Muscle layer of colon (tissue), 2 donors: ENCODE measurements around the gene TIMM21.

Source experiments
- H3K27ac ChIP-seq: one replicate; pipeline ENCODE4 v1.7.0; 2013; ENCODE audit warnings: low read depth, mild to moderate bottlenecking, low read length, moderate library complexity
- H3K27me3 ChIP-seq, 2 donors: one replicate each; pipeline ENCODE4 v1.7.0; 2013; ENCODE audit warnings: low read length in 2 of 2, mild to moderate bottlenecking in 2 of 2; ENCODE audit not compliant: insufficient read depth in 2 of 2, control insufficient read depth in 1 of 2
- H3K36me3 ChIP-seq: one replicate; pipeline ENCODE4 v1.7.0; 2013; ENCODE audit warnings: mild to moderate bottlenecking, low read length; ENCODE audit not compliant: insufficient read depth
- H3K4me1 ChIP-seq: one replicate; pipeline ENCODE4 v1.7.0; 2013; ENCODE audit warnings: mild to moderate bottlenecking, low read length; ENCODE audit not compliant: insufficient read depth
- H3K4me3 ChIP-seq, 2 donors: one replicate each; pipeline ENCODE4 v1.7.0; 2013; ENCODE audit warnings: low read length in 2 of 2, low read depth in 1 of 2, mild to moderate bottlenecking in 1 of 2, moderate library complexity in 1 of 2
- H3K9ac ChIP-seq: one replicate; pipeline ENCODE4 v1.7.0; 2013; ENCODE audit warnings: low read length
- H3K9me3 ChIP-seq: one replicate; pipeline ENCODE4 v1.7.0; 2013; ENCODE audit warnings: mild to moderate bottlenecking, low read length
- donor health status: abdominal sarcoma.
- donor health status: Adenocarcinoma of cecum.

TIMM21 gene

DNA sequence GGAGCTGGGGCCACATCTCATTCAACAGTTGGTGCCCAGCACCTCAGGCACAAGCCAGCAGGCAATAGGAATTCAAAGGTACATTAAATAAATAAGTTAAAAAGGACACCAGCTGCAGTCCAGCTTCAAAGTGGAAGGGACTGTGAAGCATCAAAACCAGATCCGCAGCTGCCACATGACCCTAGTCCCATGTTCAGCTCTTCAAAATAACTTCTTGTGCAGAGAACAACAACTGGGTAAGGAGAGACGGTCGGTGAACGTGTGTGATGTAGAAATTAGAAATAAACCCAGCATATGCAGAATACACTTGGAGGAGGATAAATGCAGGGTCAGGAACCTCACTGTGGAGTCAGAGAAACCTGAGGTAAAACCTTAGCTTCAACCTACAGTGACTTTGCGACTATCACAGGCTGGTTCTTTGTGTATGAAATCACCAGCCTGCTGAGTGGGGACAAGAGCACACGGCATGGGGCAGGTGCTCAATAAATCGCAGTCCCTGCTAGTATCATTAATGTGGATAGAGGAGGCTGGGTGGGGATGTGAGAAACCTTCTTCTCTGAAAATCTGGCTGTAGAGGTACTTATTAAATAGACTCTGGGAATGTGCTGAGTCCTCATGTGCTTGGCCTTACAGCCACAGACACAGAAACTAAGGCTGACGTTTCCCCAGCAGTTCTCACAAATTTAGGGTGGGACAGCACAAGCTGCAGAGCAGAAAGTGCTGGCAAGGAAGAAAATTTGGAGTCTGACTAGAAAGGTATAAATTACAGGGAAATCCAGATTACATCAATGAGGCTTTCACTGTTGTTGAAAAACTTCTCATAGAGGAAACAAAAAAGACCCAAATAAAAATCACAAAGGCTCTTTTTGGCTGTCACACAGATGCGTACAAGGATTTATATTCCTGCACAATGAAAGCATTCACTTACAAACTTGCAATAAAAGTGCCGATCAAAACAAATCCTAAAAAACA, 21.4 kb upstream of the TIMM21 start:
- Histone ChIP-seq H3K9me3 (no peaks in the 10 kb centered on the region), H3K4me3 (no peak overlapping the region), H3K27ac (no peak overlapping the region), H3K27me3 (no peaks in the 10 kb centered on the region), H3K9ac (no peak overlapping the region), H3K36me3 (no peaks in the 10 kb centered on the region), H3K4me1 (peaks cover 1% of the 10 kb centered on the region)

DNA sequence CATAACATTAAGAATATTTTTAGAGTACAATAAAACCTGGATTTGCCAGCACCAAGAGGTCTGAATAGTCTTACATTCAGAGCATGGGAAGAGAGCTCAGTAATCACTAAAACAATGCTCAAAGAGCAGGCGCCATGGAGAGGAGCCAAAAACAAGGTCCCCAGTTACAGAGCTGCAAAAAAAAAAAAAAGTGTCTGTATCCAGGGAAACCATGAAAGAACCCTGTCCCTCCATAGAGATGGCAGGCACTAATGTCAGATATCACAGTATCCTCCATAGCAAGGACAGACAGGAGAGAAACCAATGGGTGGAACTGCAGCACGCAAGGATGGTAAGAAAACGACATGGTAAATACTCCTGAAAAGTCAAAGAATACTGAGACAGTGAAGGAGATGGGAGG, 20.2 kb upstream of the TIMM21 start:
- no peaks in the 10 kb centered on the region for H3K36me3 ChIP-seq
- H3K9me3 ChIP-seq: no peaks in the 10 kb centered on the region
- H3K9ac ChIP-seq: no peak overlapping the region
- peaks cover 6% of the 10 kb centered on the region for H3K4me1 ChIP-seq
- H3K4me3 ChIP-seq: no peak overlapping the region
- H3K27me3 ChIP-seq: no peaks in the 10 kb centered on the region
- no peak overlapping the region for H3K27ac ChIP-seq

DNA sequence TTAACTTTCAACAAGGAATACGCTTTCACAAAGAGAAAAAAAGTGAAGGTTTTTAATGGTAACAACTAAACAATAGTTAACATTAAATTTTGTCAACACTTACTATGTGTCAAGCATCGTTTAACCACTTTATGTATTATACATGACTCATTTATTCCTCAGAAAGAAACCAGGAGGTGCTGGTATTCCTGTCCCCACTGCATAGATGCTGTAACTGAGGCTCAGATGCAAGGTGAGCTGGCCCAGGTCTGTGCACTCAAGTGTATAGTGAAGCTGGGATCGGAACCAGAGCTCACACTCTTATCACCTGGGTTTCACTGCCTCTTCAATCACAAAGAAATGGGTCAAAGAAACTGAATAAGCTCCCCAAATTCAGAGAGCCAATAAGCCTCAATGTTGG, 17.2 kb upstream of the TIMM21 start:
- no peak overlapping the region for H3K27ac ChIP-seq
- no peaks in the 10 kb centered on the region for H3K27me3 ChIP-seq
- H3K4me1 ChIP-seq: peaks cover 6% of the 10 kb centered on the region
- no peak overlapping the region for H3K4me3 ChIP-seq
- H3K36me3 ChIP-seq: no peaks in the 10 kb centered on the region
- H3K9me3 ChIP-seq: no peaks in the 10 kb centered on the region
- no peak overlapping the region for H3K9ac ChIP-seq

DNA sequence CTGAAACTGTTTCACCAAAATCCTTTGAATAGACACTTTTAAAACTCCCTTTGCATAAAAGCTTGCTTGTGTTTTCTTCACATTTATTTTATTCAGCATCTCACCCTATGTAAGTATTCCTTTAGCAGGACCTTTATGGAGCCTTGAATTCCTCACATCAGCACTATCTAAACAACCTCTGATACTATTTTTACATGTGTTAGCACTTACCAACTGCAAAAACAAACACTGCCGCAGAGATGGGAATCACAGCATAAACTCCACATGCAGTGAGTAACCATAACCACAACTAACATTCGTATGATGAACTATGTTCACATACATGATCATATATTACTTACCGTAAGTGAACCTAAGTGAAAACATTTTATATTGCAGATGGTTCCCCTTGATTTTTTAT, 16.1 kb upstream of the TIMM21 start:
- Histone ChIP-seq H3K4me1 (peaks cover 6% of the 10 kb centered on the region), H3K4me3 (no peak overlapping the region), H3K9me3 (no peaks in the 10 kb centered on the region), H3K9ac (no peak overlapping the region), H3K27ac (no peak overlapping the region), H3K36me3 (no peaks in the 10 kb centered on the region), H3K27me3 (no peaks in the 10 kb centered on the region)

DNA sequence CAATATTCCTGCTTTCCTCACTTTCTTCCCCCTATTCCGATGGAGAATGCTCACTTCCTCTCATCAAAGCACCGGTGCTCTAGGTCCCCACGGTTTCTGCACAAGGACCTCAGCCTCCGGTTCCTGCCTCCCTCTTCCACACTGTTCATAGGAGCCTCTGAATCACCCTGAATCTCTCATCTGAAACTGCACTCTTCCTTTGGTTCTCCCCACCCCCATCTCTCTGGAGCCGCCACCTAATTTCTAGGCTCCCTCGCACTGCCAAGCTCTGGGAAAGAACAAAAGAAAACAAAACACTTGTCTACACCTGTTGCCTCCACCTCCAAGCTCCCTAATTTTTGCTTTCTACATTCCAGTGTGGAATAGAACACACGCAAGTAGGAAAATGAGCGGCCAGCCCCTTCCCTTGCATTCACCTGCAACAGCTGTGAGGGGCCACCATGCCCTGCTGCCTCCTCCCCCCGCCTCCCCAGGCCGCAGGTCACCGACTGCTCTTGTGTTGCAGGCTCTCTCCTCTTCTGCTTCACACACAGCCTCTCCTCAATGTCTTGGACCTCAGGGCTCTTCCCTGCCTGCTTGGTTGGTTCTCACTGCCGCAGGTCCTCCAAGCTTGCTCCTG, 10.3 kb upstream of the TIMM21 start:
- H3K4me3 ChIP-seq: no peak overlapping the region
- no peaks in the 10 kb centered on the region for H3K4me1 ChIP-seq
- no peak overlapping the region for H3K27ac ChIP-seq
- no peaks in the 10 kb centered on the region for H3K9me3 ChIP-seq
- no peak overlapping the region for H3K9ac ChIP-seq
- H3K27me3 ChIP-seq: no peaks in the 10 kb centered on the region
- H3K36me3 ChIP-seq: no peaks in the 10 kb centered on the region

DNA sequence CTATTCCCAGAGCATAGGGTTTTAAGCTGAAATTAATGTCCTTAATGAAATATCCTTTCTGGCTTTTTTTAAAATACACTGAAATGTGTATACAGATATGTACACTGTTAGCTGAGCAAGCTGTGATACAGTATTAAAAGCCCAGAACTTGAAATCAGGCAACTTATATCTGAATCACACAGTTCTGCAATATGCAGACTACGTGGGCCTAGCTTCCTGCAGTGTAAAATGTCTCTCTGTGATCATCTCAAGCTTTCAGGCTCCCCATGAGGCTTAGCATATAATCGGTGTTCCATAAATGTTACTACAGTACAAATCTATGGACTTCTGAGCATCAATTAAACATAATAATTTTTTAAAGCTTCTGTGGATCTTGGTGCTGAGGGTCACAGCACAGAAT, 8.9 kb upstream of the TIMM21 start:
- Histone ChIP-seq H3K27ac (no peak overlapping the region), H3K36me3 (no peaks in the 10 kb centered on the region), H3K4me1 (no peaks in the 10 kb centered on the region), H3K27me3 (no peaks in the 10 kb centered on the region), H3K9ac (no peak overlapping the region), H3K9me3 (no peaks in the 10 kb centered on the region), H3K4me3 (no peak overlapping the region)

DNA sequence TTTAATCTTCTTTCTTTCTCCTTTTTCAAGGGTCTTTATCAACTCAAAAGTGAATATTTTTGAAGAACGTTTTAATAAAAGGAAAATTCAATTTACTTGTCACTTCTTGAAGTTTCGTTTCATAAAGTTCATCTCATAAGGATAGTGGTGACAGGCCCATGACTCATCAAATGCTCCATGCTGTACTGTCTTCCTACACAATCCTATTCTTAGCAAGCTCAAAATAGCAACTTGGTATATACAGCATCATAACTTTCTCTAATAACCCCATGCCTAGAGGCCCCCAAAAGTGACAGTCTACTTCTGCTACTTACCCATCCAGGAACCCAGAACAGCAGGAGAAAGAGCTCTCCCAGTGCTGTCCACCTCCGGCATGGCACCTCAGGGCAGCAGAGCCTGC, 8.4 kb upstream of the TIMM21 start:
- Histone ChIP-seq H3K27ac (no peak overlapping the region), H3K4me3 (no peak overlapping the region), H3K9ac (no peak overlapping the region), H3K27me3 (no peaks in the 10 kb centered on the region), H3K9me3 (no peaks in the 10 kb centered on the region), H3K36me3 (no peaks in the 10 kb centered on the region), H3K4me1 (no peaks in the 10 kb centered on the region)

DNA sequence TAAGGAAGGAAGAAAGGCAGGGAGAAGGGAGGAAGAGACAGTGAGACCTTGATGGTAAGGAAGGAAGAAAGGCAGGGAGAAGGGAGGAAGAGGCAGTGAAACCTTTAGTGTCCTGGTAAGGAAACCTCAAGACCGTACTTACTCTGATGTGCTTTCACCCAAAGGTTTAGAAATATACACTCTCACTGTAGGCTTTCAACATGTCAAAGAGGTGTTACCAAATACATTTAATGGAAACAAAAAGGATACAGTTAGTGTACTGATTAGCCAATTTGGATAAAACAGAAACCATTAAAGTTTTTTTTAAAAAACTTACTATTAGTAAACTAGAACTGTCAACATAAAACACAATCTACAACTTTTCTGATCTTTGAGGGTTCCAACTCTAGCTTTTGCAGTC, 7.7 kb upstream of the TIMM21 start:
- no peak overlapping the region for H3K27ac ChIP-seq
- H3K4me3 ChIP-seq: no peak overlapping the region
- H3K4me1 ChIP-seq: no peaks in the 10 kb centered on the region
- H3K36me3 ChIP-seq: no peaks in the 10 kb centered on the region
- H3K9me3 ChIP-seq: no peaks in the 10 kb centered on the region
- no peak overlapping the region for H3K9ac ChIP-seq
- no peaks in the 10 kb centered on the region for H3K27me3 ChIP-seq

DNA sequence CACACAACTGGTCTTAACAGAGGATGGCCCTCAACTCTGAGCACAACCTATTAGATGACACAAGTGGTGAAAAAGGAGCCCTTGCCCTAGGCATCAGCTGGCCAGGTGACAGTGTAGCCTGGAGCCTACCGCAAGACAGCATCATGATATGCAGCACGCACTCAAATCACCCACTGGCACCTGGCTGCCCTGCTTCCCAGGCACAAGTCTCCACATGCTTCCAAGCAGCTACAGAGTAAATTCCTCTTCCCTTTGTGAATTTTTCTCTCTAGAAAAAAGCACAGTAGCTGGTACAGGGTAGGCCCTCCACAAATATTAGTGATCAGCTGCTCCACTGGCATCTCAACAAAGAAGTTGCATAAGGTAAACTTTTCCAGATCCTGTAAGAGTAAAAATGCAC, 6.7 kb upstream of the TIMM21 start:
- H3K27me3 ChIP-seq: no peaks in the 10 kb centered on the region
- H3K36me3 ChIP-seq: no peaks in the 10 kb centered on the region
- H3K4me3 ChIP-seq: no peak overlapping the region
- H3K9me3 ChIP-seq: no peaks in the 10 kb centered on the region
- no peak overlapping the region for H3K27ac ChIP-seq
- H3K4me1 ChIP-seq: no peaks in the 10 kb centered on the region
- H3K9ac ChIP-seq: no peak overlapping the region

DNA sequence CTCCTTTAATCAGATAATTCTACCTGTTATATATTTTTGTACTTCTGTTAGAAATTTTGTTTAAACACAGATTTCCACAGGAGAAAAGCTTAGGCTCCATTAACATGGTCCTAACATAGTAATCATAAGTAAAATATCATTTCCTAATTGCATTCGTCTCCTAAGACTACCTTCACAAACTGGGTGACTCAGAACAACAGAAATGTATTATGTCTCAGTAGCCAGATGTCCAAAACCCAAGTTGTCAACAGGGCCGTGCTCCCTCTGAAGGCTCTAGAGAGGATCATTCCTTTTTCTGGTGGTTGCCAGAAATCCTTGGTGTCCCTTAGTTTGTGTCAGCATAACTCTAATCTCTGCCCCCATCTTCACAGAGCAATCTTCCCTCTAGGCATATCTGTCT, 6.1 kb upstream of the TIMM21 start:
- H3K4me3 ChIP-seq: no peak overlapping the region
- no peak overlapping the region for H3K9ac ChIP-seq
- H3K36me3 ChIP-seq: no peaks in the 10 kb centered on the region
- H3K4me1 ChIP-seq: peaks cover 6% of the 10 kb centered on the region
- H3K9me3 ChIP-seq: no peaks in the 10 kb centered on the region
- H3K27ac ChIP-seq: no peak overlapping the region
- no peaks in the 10 kb centered on the region for H3K27me3 ChIP-seq

DNA sequence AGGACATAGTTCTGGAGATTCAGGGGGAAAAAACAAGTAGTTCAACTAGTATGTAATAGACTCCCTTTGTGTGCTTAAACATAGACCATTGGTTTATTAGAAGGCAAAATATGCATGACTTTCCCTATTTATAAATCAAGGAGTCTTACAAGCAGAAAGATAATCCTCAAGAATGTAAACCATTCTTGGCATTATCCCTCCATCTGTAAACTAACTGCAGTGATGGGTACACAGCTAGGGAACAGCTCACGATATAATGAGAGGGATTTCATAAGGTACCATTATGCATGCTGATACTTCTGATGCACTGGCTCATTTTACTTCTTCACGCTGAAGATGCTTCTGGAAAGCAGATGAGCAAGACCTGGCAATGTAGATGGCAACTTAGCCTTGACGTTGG, 1.6 kb upstream of the TIMM21 start:
- Histone ChIP-seq H3K27me3 (no peaks in the 10 kb centered on the region), H3K36me3 (peaks cover 4% of the 10 kb centered on the region), H3K9me3 (no peaks in the 10 kb centered on the region), H3K4me3 (peak overlapping the region in 1 of 2 donors; percentile 100), H3K4me1 (peaks cover 35% of the 10 kb centered on the region), H3K9ac (no peak overlapping the region), H3K27ac (no peak overlapping the region)

DNA sequence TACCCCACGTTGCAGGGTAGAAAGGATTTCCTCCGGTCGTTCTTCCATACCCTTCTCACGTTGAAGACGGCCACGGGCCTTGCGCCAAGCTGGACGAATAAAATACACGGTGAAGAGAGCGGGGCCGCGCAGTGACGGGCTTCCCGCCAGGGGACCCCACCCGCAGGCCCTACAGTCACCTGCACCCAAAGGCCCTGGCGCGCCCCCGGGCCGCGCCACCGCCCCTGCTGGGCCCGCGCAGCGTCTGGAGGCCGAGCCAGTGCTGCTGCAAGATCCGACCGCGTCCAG, 888 bp upstream of the TIMM21 start:
- no peak overlapping the region for H3K9ac ChIP-seq
- peak overlapping the region; percentile 30 to 100 for H3K4me3 ChIP-seq
- H3K27me3 ChIP-seq: no peaks in the 10 kb centered on the region
- peaks cover 35% of the 10 kb centered on the region for H3K4me1 ChIP-seq
- H3K27ac ChIP-seq: peak overlapping the region; percentile 97
- H3K9me3 ChIP-seq: no peaks in the 10 kb centered on the region
- peaks cover 4% of the 10 kb centered on the region for H3K36me3 ChIP-seq
